ENCODE data around the gene PTPRG.

The PTPRG gene

GRCh38 chr3:61896251-61896650 is 334.9 kb downstream of the PTPRG start:
- H3K27ac Mint-ChIP-seq, result no peak overlapping the region
- no peak overlapping the region for H3K4me3 Mint-ChIP-seq
- H3K27me3 Mint-ChIP-seq, result no peaks in the 10 kb centered on the region
- no peaks in the 10 kb centered on the region for H3K4me1 Mint-ChIP-seq (ENCODE audit: low read depth)
- no peaks in the 10 kb centered on the region for H3K9me3 Mint-ChIP-seq
- intact Hi-C loops (cut with micrococcal nuclease), result no loop called here
- H3K36me3 Mint-ChIP-seq (ENCODE audit: low read depth), result no peaks in the 10 kb centered on the region

DNA sequence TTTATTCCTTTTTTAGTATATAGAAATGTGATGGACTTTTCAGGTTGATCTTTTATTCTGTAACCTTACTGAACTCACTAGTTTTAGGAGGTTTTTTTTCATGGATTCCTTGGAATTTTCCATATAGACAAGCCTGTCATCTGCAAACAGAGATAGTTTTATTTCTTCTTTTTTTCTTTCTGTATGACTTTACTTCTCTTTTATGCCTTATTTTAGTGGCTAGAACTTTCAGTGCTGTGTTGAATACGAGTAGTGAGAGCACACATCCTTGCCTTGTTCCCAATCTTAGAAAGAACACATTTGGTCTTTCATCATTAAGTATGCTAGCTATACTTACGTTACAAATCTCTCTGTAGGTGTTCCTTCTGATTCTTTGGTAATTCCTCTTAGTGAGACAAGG is 336.5 kb downstream of the PTPRG start:
- no peak overlapping the region for H3K27ac Mint-ChIP-seq
- no peaks in the 10 kb centered on the region for H3K36me3 Mint-ChIP-seq (ENCODE audit: low read depth)
- no peaks in the 10 kb centered on the region for H3K9me3 Mint-ChIP-seq
- no peaks in the 10 kb centered on the region for H3K27me3 Mint-ChIP-seq
- H3K4me1 Mint-ChIP-seq (ENCODE audit: low read depth), result no peaks in the 10 kb centered on the region
- H3K4me3 Mint-ChIP-seq, result no peak overlapping the region
- intact Hi-C loops (cut with micrococcal nuclease), result no loop called here

GRCh38 chr3:61899700-61900462 is 338.5 kb downstream of the PTPRG start:
- no peak overlapping the region for H3K27ac Mint-ChIP-seq
- no peaks in the 10 kb centered on the region for H3K27me3 Mint-ChIP-seq
- no peaks in the 10 kb centered on the region for H3K9me3 Mint-ChIP-seq
- no peaks in the 10 kb centered on the region for H3K4me1 Mint-ChIP-seq (ENCODE audit: low read depth)
- H3K36me3 Mint-ChIP-seq (ENCODE audit: low read depth), result no peaks in the 10 kb centered on the region
- no peak overlapping the region for H3K4me3 Mint-ChIP-seq
- intact Hi-C loops (cut with micrococcal nuclease), result no loop called here

GRCh38 chr3:61901496-61901895 is 340.1 kb downstream of the PTPRG start:
- no peaks in the 10 kb centered on the region for H3K4me1 Mint-ChIP-seq (ENCODE audit: low read depth)
- H3K27me3 Mint-ChIP-seq, result no peaks in the 10 kb centered on the region
- no peaks in the 10 kb centered on the region for H3K9me3 Mint-ChIP-seq
- no peak overlapping the region for H3K27ac Mint-ChIP-seq
- intact Hi-C loops (cut with micrococcal nuclease), result no loop called here
- no peak overlapping the region for H3K4me3 Mint-ChIP-seq
- no peaks in the 10 kb centered on the region for H3K36me3 Mint-ChIP-seq (ENCODE audit: low read depth)

GRCh38 chr3:61901986-61902385 is 340.6 kb downstream of the PTPRG start:
- H3K36me3 Mint-ChIP-seq (ENCODE audit: low read depth), result no peaks in the 10 kb centered on the region
- H3K27me3 Mint-ChIP-seq, result no peaks in the 10 kb centered on the region
- no peaks in the 10 kb centered on the region for H3K9me3 Mint-ChIP-seq
- intact Hi-C loops (cut with micrococcal nuclease), result no loop called here
- no peak overlapping the region for H3K27ac Mint-ChIP-seq
- H3K4me3 Mint-ChIP-seq, result no peak overlapping the region
- H3K4me1 Mint-ChIP-seq (ENCODE audit: low read depth), result no peaks in the 10 kb centered on the region

DNA sequence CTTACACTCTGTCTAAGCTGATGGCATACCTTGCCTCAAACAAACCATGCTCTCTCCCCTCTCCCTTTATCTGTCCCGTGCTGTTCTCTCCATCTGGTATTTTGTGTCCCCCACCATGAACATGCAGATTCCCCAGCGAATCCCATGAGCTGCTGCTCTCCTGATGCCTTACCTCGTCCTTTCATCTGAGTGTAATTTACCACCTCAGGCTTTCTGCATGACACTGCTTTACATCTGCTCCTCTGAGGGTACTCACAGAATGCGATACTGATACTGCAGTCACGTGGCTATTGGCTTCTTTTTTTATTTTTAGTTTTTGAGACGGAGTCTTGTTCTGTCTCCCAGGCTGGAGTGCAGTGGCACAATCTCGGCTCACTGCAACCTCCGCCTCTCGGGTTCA is 341.7 kb downstream of the PTPRG start:
- Mint-ChIP-seq H3K4me1 (ENCODE audit: low read depth) (no peaks in the 10 kb centered on the region), H3K36me3 (ENCODE audit: low read depth) (no peaks in the 10 kb centered on the region), H3K27me3 (no peaks in the 10 kb centered on the region), H3K4me3 (no peak overlapping the region), H3K27ac (no peak overlapping the region), H3K9me3 (no peaks in the 10 kb centered on the region)
- intact Hi-C loops (cut with micrococcal nuclease), result no loop called here

GRCh38 chr3:61903931-61904657 is 342.7 kb downstream of the PTPRG start:
- H3K27ac Mint-ChIP-seq, result no peak overlapping the region
- intact Hi-C loops (cut with micrococcal nuclease), result no loop called here
- H3K27me3 Mint-ChIP-seq, result no peaks in the 10 kb centered on the region
- no peak overlapping the region for H3K4me3 Mint-ChIP-seq
- no peaks in the 10 kb centered on the region for H3K9me3 Mint-ChIP-seq
- no peaks in the 10 kb centered on the region for H3K4me1 Mint-ChIP-seq (ENCODE audit: low read depth)
- no peaks in the 10 kb centered on the region for H3K36me3 Mint-ChIP-seq (ENCODE audit: low read depth)

- Mint-ChIP-seq H3K4me3 (no peak overlapping the region), H3K36me3 (ENCODE audit: low read depth) (no peaks in the 10 kb centered on the region), H3K4me1 (ENCODE audit: low read depth) (no peaks in the 10 kb centered on the region), H3K27ac (no peak overlapping the region), H3K9me3 (no peaks in the 10 kb centered on the region), H3K27me3 (no peaks in the 10 kb centered on the region)
- intact Hi-C loops (cut with micrococcal nuclease), result no loop called here
Measured at GRCh38 chr3:61907210-61907795, 345.9 kb downstream of the PTPRG start.

- intact Hi-C loops (cut with micrococcal nuclease), result no loop called here
- no peaks in the 10 kb centered on the region for H3K36me3 Mint-ChIP-seq (ENCODE audit: low read depth)
- no peaks in the 10 kb centered on the region for H3K9me3 Mint-ChIP-seq
- no peaks in the 10 kb centered on the region for H3K4me1 Mint-ChIP-seq (ENCODE audit: low read depth)
- no peak overlapping the region for H3K27ac Mint-ChIP-seq
- no peaks in the 10 kb centered on the region for H3K27me3 Mint-ChIP-seq
- no peak overlapping the region for H3K4me3 Mint-ChIP-seq
Measured at GRCh38 chr3:61908382-61908781, 347.0 kb downstream of the PTPRG start.

GRCh38 chr3:61910732-61911131 is 349.4 kb downstream of the PTPRG start:
- no peaks in the 10 kb centered on the region for H3K4me1 Mint-ChIP-seq (ENCODE audit: low read depth)
- intact Hi-C loops (cut with micrococcal nuclease), result no loop called here
- H3K4me3 Mint-ChIP-seq, result no peak overlapping the region
- H3K27ac Mint-ChIP-seq, result no peak overlapping the region
- H3K36me3 Mint-ChIP-seq (ENCODE audit: low read depth), result no peaks in the 10 kb centered on the region
- no peaks in the 10 kb centered on the region for H3K27me3 Mint-ChIP-seq
- no peaks in the 10 kb centered on the region for H3K9me3 Mint-ChIP-seq

DNA sequence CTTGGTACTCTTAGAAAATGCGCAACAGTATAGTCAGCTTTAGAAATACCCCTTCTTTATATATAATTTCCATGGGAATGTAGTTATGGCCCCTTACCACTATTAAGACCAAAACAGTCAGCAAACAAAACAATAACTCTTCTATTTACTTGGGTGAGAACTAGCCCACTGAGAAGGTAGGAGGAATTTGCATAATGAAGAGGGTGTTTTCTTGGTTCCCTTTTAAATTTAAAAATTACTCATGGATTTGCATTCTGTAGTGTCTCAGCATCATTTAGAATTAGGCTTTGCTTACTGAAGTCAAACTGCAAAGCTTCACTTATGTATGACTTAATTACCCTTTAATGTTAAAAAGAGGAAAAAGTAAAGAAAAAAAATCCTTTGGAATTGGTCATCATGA is 350.8 kb downstream of the PTPRG start:
- intact Hi-C loops (cut with micrococcal nuclease), result no loop called here
- Mint-ChIP-seq H3K9me3 (no peaks in the 10 kb centered on the region), H3K4me3 (no peak overlapping the region)

GRCh38 chr3:61913701-61914100 is 352.3 kb downstream of the PTPRG start:
- no peaks in the 10 kb centered on the region for H3K27me3 Mint-ChIP-seq
- no peaks in the 10 kb centered on the region for H3K36me3 Mint-ChIP-seq (ENCODE audit: low read depth)
- H3K27ac Mint-ChIP-seq, result no peak overlapping the region
- H3K4me3 Mint-ChIP-seq, result no peak overlapping the region
- no peaks in the 10 kb centered on the region for H3K9me3 Mint-ChIP-seq
- intact Hi-C loops (cut with micrococcal nuclease), result no loop called here
- H3K4me1 Mint-ChIP-seq (ENCODE audit: low read depth), result no peaks in the 10 kb centered on the region

More for the DNA sequence above, 350.8 kb downstream of the PTPRG start:
- no peaks in the 10 kb centered on the region for H3K27me3 Mint-ChIP-seq
- no peaks in the 10 kb centered on the region for H3K36me3 Mint-ChIP-seq (ENCODE audit: low read depth)
- no peak overlapping the region for H3K27ac Mint-ChIP-seq
- H3K4me1 Mint-ChIP-seq (ENCODE audit: low read depth), result no peaks in the 10 kb centered on the region

DNA sequence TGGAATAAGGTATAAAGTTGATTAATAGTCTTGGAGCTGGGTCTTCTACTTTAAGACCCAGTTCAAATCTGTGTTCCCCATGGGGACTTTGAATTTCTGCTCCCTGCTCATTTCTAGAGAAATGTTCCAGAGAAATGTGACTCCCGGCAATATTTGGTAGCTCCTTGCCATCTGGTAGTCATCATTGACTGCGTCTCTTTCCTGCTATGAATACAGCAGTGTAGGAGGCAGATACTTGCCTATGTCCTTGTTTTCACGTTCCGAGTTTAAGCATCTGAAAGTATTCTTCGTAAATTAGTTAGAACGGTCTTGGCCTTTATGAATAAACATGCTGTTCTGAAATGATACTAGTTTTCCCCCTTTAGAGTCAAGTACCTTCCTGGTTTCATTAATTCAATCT is 352.9 kb downstream of the PTPRG start:
- no peaks in the 10 kb centered on the region for H3K36me3 Mint-ChIP-seq (ENCODE audit: low read depth)
- H3K27me3 Mint-ChIP-seq, result no peaks in the 10 kb centered on the region
- H3K27ac Mint-ChIP-seq, result no peak overlapping the region
- intact Hi-C loops (cut with micrococcal nuclease), result no loop called here
- H3K4me1 Mint-ChIP-seq (ENCODE audit: low read depth), result no peaks in the 10 kb centered on the region
- no peak overlapping the region for H3K4me3 Mint-ChIP-seq
- no peaks in the 10 kb centered on the region for H3K9me3 Mint-ChIP-seq

DNA sequence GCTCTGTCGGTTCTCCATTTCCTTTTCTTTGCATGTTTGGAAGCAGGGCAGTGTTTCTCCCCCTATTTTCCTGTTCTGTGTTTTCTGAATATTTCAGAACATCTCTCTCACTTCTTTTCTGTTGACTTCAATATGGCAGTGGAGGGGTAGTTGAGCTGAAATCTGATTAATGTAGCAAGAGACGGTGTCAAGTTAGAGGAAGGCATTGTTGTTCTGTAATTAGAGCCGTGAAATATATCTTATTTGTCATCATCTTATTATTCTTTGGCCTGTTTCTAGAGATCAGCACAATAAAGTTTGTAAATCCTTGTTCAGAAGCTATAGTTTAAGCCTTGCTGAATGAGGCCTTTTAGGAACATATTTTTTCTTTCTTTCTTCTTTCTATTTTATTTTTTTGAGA is 353.9 kb downstream of the PTPRG start:
- no peak overlapping the region for H3K27ac Mint-ChIP-seq
- H3K9me3 Mint-ChIP-seq, result no peaks in the 10 kb centered on the region
- H3K27me3 Mint-ChIP-seq, result no peaks in the 10 kb centered on the region
- no peak overlapping the region for H3K4me3 Mint-ChIP-seq
- intact Hi-C loops (cut with micrococcal nuclease), result no loop called here
- H3K4me1 Mint-ChIP-seq (ENCODE audit: low read depth), result no peaks in the 10 kb centered on the region
- H3K36me3 Mint-ChIP-seq (ENCODE audit: low read depth), result no peaks in the 10 kb centered on the region

Data from dendritic cell treated with granulocyte-macrophage colony-stimulating factor and Interleukin-4, amounts not matched to agents 40 ng/mL and 50 ng/mL, for 4 days (primary cell).